Activated CD4-positive, alpha-beta T cell treated with anti-CD3 and anti-CD28 coated beads, Interleukin-2, amount 50 U/mL, for 24 hours (primary cell): ENCODE data around the gene C7orf25.

Experiments
- DNase-seq, 2 donors: peaks; one replicate each; pipeline ENCODE4 v3.0.0-alpha.2; 2020; ENCODE audit warnings: low read depth in 1 of 2, low spot score in 1 of 2

The C7orf25 gene

GRCh38 chr7:42880392-42880791 lies 31.5 kb downstream of the C7orf25 start:
- DNase-seq: no peak

GRCh38 chr7:42878303-42878702 lies 33.6 kb downstream of the C7orf25 start:
- no peak for DNase-seq

GRCh38 chr7:42877862-42878261 lies 34.0 kb downstream of the C7orf25 start:
- no peak for DNase-seq

GRCh38 chr7:42876182-42877068 lies 35.4 kb downstream of the C7orf25 start:
- peak; percentile 31 to 51 for DNase-seq

GRCh38 chr7:42869131-42870020 lies 42.5 kb downstream of the C7orf25 start:
- DNase-seq: peak in 1 of 2 donors; percentile 72

GRCh38 chr7:42868480-42868879 lies 43.4 kb downstream of the C7orf25 start:
- no peak for DNase-seq
